ENCODE results near the gene NUPR1. TPM values are rescaled to one million over a fixed set of nuclear protein-coding genes. Genes with fewer than 3 reads are reported as not detected.

The NUPR1 gene
- total and polyA plus RNA-seq, 4 donors, result 8.0 to 828 (median 202) TPM

DNA sequence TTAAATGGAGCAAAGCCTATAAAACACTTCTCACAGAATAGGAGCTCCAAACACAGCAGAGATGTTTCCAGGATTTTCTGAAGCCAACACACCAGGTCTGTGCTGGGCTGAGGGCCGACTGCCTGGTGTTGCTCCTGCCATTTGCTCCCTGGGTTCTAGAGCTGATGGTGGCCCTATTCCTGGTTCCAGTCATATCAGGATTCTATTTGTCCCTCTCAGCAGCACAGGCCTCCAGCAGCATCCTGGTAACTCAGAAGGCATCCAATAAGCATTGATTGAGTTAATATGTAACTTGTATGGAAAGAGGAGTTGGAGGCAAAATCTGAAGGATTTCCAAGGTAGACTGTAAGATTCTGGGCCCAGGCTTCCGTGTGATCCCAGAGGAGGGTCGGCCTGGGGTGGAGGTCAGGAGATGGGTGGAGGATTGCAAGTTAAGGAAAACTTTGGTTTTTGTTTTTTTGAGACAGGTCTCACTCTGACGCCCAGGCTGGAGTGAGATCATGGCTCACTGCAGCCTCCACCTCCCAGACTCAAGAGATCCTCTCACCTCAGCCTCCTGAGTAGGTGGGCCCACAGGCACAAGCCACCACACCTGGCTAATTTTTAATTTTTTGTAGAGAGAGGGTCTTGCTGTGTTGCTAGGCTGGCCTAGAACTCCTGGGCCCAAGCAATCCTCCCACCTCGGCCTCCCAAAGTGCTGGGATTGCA lies 5.7 kb downstream of the NUPR1 start:
- H3K9me3 ChIP-seq (ENCODE audit: control insufficient read depth in 4 of 4, insufficient read depth in 3 of 4, low read length in 3 of 4), result no peaks in the 10 kb centered on the region
- no peaks in the 10 kb centered on the region for H3K27me3 ChIP-seq (ENCODE audit: control insufficient read depth in 3 of 3, insufficient read depth in 3 of 3, low read length in 2 of 3)
- H3K27ac ChIP-seq (ENCODE audit: low read depth in 1 of 2, low read length in 1 of 2), result peak overlapping the region; percentile 41 to 85
- ATAC-seq (ENCODE audit: insufficient read depth, low FRiP score) (no peak), DNase-seq (no peak)
- H3K4me3 ChIP-seq, result no peak overlapping the region
- TF ChIP-seq, protein P1, sequence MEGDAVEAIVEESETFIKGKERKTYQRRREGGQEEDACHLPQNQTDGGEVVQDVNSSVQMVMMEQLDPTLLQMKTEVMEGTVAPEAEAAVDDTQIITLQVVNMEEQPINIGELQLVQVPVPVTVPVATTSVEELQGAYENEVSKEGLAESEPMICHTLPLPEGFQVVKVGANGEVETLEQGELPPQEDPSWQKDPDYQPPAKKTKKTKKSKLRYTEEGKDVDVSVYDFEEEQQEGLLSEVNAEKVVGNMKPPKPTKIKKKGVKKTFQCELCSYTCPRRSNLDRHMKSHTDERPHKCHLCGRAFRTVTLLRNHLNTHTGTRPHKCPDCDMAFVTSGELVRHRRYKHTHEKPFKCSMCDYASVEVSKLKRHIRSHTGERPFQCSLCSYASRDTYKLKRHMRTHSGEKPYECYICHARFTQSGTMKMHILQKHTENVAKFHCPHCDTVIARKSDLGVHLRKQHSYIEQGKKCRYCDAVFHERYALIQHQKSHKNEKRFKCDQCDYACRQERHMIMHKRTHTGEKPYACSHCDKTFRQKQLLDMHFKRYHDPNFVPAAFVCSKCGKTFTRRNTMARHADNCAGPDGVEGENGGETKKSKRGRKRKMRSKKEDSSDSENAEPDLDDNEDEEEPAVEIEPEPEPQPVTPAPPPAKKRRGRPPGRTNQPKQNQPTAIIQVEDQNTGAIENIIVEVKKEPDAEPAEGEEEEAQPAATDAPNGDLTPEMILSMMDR (IDR thresholded peaks at IDR 0.05; ENCODE audit: control extremely low read depth, extremely low read depth), result no peak
- peaks cover 2 to 17% (median 4%) of the 10 kb centered on the region in 5 donors for H3K4me1 ChIP-seq (ENCODE audit: control insufficient read depth in 5 of 5, insufficient read depth in 5 of 5, low read length in 5 of 5)
- H3K9ac ChIP-seq (ENCODE audit: insufficient read depth in 1 of 2, low read length in 2 of 2), result no peak overlapping the region
- peaks cover 0 to 5% (median 0%) of the 10 kb centered on the region in 4 donors for H3K36me3 ChIP-seq (ENCODE audit: control insufficient read depth in 4 of 4, insufficient read depth in 4 of 4, low read length in 4 of 4)
- WGBS, 2 donors, result 91 to 92% methylated on average over 5 of the region's 5 CpGs

DNA sequence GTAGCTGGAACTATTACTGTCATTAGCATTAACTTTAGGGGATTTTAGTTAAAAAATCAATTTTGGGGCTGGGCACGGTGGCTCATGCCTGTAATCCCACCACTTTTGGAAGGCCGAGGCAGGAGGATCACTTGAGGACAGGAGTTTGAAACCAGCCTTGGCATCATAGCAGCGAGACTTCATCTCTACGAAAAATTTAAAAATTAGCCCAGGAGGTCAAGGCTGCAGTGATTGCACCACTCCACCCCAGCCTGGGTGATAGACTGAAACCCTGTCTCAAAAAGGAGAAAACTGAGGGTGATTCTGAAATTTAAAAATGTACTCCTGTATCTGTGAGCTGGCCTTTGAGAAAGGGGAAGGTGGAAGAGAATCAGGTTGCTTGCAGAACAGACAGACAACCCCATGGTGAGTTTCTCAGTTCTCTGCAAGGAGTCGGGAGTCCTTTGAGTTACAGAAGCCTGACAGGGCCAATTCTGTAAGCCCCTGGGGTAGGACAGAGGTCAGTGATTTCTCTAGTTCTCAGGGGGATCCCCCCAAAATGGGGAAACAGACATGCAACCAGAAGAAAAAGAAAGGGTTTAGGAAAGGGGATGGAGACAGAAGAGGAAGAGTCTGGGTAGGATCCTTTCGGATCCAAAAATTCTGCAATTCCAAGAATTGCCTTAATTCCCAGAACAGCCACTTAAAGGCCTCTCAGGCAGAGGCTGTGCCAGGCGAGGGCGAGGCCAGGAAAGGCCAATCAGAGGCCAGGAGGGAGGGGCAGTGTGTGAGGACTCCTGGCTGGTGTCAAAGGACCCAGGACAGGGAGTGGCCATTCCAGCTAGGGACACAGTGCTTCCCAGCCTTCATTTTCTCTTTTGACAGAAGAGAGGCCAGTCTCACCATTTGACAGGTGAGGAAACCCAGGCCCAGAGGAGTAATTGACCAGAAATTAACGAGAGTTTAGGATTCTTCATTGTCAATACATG lies 6.7 kb downstream of the NUPR1 start:
- Histone ChIP-seq H3K27ac (ENCODE audit: low read depth in 1 of 2, low read length in 1 of 2) (peak overlapping the region; percentile 41 to 88), H3K9me3 (ENCODE audit: control insufficient read depth in 4 of 4, insufficient read depth in 3 of 4, low read length in 3 of 4) (no peaks in the 10 kb centered on the region), H3K9ac (ENCODE audit: insufficient read depth in 1 of 2, low read length in 2 of 2) (no peak overlapping the region), H3K36me3 (ENCODE audit: control insufficient read depth in 4 of 4, insufficient read depth in 4 of 4, low read length in 4 of 4) (peaks cover 0 to 2% (median 0%) of the 10 kb centered on the region in 4 donors), H3K4me3 (no peak overlapping the region), H3K27me3 (ENCODE audit: control insufficient read depth in 3 of 3, insufficient read depth in 3 of 3, low read length in 2 of 3) (no peaks in the 10 kb centered on the region), H3K4me1 (ENCODE audit: control insufficient read depth in 5 of 5, insufficient read depth in 5 of 5, low read length in 5 of 5) (peaks cover 0 to 13% (median 2%) of the 10 kb centered on the region in 5 donors)
- WGBS, 2 donors, result 68 to 78% methylated on average over 9 of the region's 9 CpGs
- DNase-seq (peak in 2 of 3 donors; percentile 22 to 36), ATAC-seq (ENCODE audit: insufficient read depth, low FRiP score) (peak; percentile 84)
- TF ChIP-seq, protein P1 (IDR thresholded peaks at IDR 0.05; ENCODE audit: control extremely low read depth, extremely low read depth), result no peak

GRCh38 chr16:28529124-28529523 lies 9.7 kb downstream of the NUPR1 start:
- TF ChIP-seq, protein P1 (IDR thresholded peaks at IDR 0.05; ENCODE audit: control extremely low read depth, extremely low read depth), result no peak
- Histone ChIP-seq H3K9ac (ENCODE audit: insufficient read depth in 1 of 2, low read length in 2 of 2) (no peak overlapping the region), H3K27ac (ENCODE audit: low read depth in 1 of 2, low read length in 1 of 2) (no peak overlapping the region), H3K4me1 (ENCODE audit: control insufficient read depth in 5 of 5, insufficient read depth in 5 of 5, low read length in 5 of 5) (peaks cover 0 to 5% (median 0%) of the 10 kb centered on the region in 5 donors), H3K36me3 (ENCODE audit: control insufficient read depth in 4 of 4, insufficient read depth in 4 of 4, low read length in 4 of 4) (no peaks in the 10 kb centered on the region), H3K27me3 (ENCODE audit: control insufficient read depth in 3 of 3, insufficient read depth in 3 of 3, low read length in 2 of 3) (no peaks in the 10 kb centered on the region), H3K9me3 (ENCODE audit: control insufficient read depth in 4 of 4, insufficient read depth in 3 of 4, low read length in 3 of 4) (no peaks in the 10 kb centered on the region), H3K4me3 (no peak overlapping the region)
- ATAC-seq (ENCODE audit: insufficient read depth, low FRiP score), result no peak
- no peak for DNase-seq

Data from lung (tissue), 12 donors.